ENCODE measurements around the gene GRID1. TPM values are rescaled to one million over a fixed set of nuclear protein-coding genes. Genes with fewer than 3 reads are reported as not detected.

GRID1 gene
- polyA plus RNA-seq, 1 experiment = 0.49 TPM

DNA sequence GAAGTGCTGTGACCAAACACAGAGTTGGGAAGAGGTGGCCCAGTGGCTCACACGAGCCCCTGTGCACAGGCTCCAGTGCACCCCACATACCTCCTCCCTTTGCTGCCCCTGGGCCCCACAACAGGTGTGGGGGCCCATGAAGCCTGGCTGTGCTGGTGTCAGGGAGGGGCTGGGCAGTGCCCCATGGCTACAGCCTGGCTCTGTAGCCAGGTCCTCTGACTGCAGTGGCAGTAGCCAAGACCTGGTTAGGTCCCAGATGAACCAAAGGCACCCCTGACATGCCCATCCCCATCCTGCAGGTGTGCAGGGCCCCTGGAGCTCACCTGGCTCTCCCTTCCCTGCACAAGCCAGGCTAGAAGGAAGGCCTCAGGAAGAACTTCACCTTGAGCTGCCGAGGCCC is 176.3 kb downstream of the GRID1 start:
- ChIA-PET CTCF (no interaction called here), POLR2A (no interaction called here)
- Histone ChIP-seq H3K4me3 (ENCODE audit: low read depth, low read length) (no peak overlapping the region), H3K27me3 (ENCODE audit: control insufficient read depth, insufficient read depth, low read length) (no peaks in the 10 kb centered on the region), H3K36me3 (ENCODE audit: control insufficient read depth, insufficient read depth, low read length) (no peaks in the 10 kb centered on the region)
- TF ChIP-seq, protein P1, sequence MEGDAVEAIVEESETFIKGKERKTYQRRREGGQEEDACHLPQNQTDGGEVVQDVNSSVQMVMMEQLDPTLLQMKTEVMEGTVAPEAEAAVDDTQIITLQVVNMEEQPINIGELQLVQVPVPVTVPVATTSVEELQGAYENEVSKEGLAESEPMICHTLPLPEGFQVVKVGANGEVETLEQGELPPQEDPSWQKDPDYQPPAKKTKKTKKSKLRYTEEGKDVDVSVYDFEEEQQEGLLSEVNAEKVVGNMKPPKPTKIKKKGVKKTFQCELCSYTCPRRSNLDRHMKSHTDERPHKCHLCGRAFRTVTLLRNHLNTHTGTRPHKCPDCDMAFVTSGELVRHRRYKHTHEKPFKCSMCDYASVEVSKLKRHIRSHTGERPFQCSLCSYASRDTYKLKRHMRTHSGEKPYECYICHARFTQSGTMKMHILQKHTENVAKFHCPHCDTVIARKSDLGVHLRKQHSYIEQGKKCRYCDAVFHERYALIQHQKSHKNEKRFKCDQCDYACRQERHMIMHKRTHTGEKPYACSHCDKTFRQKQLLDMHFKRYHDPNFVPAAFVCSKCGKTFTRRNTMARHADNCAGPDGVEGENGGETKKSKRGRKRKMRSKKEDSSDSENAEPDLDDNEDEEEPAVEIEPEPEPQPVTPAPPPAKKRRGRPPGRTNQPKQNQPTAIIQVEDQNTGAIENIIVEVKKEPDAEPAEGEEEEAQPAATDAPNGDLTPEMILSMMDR (IDR thresholded peaks at IDR 0.05; ENCODE audit: insufficient read depth, low read depth, low read length) = no peak
- DNase-seq (ENCODE audit: low read depth) = no peak

DNA sequence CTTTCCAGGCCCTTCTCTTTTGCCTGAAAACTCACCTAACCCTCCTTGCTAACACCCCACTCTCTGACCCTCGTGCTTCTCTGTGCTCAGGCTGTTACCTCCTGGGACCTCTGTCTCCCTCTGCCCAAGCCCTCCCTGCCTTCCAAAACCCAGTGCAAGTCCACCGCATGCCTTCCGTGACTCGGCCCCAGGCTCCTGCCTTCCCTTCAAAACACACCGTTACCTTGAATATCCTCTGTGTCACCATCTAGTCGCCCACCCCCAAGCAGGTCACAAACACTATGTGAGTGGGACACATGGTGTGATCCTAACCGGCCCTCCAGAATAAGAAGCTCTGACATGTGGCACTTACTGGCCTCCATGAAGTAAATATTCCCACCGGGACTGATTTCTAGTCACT is 176.7 kb downstream of the GRID1 start:
- POLR2A ChIA-PET = no interaction called here
- no peak overlapping the region for H3K4me3 ChIP-seq (ENCODE audit: low read depth, low read length)
- no peaks in the 10 kb centered on the region for H3K27me3 ChIP-seq (ENCODE audit: control insufficient read depth, insufficient read depth, low read length)
- DNase-seq (ENCODE audit: low read depth) = no peak
- H3K36me3 ChIP-seq (ENCODE audit: control insufficient read depth, insufficient read depth, low read length) = no peaks in the 10 kb centered on the region
- CTCF ChIA-PET = no interaction called here
- TF ChIP-seq, protein P1 (IDR thresholded peaks at IDR 0.05; ENCODE audit: insufficient read depth, low read depth, low read length) = no peak

DNA sequence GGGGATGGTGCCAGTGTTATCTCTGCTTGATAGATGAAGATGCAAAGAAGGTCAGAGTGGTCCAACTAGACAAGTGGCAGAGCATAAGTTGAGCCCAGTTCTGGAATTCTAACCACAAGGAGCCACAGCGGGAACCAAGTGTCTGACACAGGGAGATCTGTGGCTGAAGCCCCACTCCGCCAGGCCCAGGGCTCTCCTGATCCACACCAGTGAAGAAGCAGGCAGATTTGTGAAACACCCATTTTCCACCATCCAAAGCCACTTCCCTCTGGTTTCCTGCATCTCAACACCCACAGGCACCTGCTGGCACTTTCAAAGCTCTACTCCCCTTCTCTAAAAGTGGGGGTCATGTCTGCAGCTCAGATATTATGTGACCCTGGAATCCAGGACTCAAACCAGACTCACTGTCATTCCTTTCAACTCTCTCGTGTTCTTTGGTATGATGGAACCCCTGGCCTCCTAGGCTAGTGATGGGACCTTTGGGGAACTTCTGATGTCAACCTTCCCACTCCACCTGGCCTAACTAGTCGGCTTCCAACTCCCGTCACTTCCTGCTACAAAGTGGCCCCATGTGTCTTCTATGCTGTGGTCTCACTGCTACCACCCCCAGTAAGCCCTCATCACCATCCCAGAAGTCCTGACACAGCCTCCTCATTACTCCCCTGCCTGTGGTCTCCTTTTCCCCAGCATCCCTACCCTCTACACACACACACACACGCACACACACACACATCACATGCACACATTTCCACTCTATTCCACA is 177.6 kb downstream of the GRID1 start:
- TF ChIP-seq, protein P1 (IDR thresholded peaks at IDR 0.05; ENCODE audit: insufficient read depth, low read depth, low read length) = no peak
- no peaks in the 10 kb centered on the region for H3K36me3 ChIP-seq (ENCODE audit: control insufficient read depth, insufficient read depth, low read length)
- no peak for DNase-seq (ENCODE audit: low read depth)
- H3K27me3 ChIP-seq (ENCODE audit: control insufficient read depth, insufficient read depth, low read length) = no peaks in the 10 kb centered on the region
- CTCF ChIA-PET = no interaction called here
- POLR2A ChIA-PET = no interaction called here
- no peak overlapping the region for H3K4me3 ChIP-seq (ENCODE audit: low read depth, low read length)

DNA sequence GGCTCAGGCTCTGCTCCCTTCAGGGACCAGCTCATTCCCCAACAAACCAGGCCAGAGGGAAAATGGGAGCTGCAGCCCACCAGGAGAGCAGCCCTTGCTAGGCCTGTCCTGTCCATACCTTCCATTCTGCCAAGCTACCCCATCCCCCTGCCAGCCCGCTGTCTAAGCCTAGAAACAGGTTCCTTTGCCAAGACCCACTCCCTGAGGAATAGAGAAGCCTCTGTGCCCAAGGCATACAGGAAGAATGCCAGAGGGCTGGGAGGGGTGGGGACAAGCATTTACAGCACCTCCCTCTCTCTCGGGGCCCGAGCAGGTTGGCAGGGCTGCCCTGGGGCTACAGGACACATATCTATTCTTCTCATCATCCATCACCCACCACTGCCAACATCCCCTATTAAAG is 178.3 kb downstream of the GRID1 start:
- no peak for DNase-seq (ENCODE audit: low read depth)
- no peaks in the 10 kb centered on the region for H3K36me3 ChIP-seq (ENCODE audit: control insufficient read depth, insufficient read depth, low read length)
- TF ChIP-seq, protein P1 (IDR thresholded peaks at IDR 0.05; ENCODE audit: insufficient read depth, low read depth, low read length) = no peak
- no peak overlapping the region for H3K4me3 ChIP-seq (ENCODE audit: low read depth, low read length)
- POLR2A ChIA-PET = no interaction called here
- H3K27me3 ChIP-seq (ENCODE audit: control insufficient read depth, insufficient read depth, low read length) = no peaks in the 10 kb centered on the region
- CTCF ChIA-PET = no interaction called here

DNA sequence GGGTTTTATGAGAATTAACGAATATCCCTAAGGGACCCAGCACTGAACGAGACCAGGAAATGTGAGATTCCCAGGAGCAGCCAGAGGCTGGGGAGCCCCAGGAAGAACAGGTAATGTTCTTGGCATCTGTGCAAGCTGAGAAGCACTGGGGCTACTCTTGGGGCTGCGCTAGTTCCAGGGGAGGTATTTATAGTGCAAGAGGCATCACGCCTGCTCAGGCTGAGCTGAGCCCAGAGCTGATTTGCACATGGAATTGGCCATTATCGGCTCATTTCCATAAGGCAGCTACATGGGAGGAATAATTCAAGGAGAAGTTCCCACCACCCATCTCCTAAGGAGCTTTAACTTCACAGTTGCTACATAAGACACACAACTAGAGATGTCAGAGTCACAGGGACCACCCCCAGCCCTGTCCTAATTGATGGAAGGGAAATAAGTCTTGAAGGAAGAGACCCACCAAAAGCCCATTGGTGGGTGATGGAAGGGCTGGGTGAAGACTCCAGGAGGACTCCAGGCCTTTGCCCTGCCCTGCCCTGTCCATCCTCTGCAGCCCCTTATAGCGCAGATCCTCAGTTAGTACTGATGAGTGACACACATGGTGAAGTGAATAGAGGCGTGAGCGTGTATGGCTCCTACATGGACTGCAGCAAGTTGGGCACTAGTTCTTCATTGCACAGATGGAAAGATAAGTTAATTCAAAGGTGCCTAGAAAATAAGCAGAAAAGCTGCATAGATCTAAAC is 178.9 kb downstream of the GRID1 start:
- TF ChIP-seq, protein P1 (IDR thresholded peaks at IDR 0.05; ENCODE audit: insufficient read depth, low read depth, low read length) = no peak
- H3K36me3 ChIP-seq (ENCODE audit: control insufficient read depth, insufficient read depth, low read length) = no peaks in the 10 kb centered on the region
- no peak for DNase-seq (ENCODE audit: low read depth)
- H3K4me3 ChIP-seq (ENCODE audit: low read depth, low read length) = no peak overlapping the region
- no peaks in the 10 kb centered on the region for H3K27me3 ChIP-seq (ENCODE audit: control insufficient read depth, insufficient read depth, low read length)
- POLR2A ChIA-PET = no interaction called here
- CTCF ChIA-PET = no interaction called here
